ENCODE results near the gene ADAMTS20. TPM values are rescaled to one million over a fixed set of nuclear protein-coding genes. Genes with fewer than 3 reads are reported as not detected.

Gene ADAMTS20
- total RNA-seq, 1 experiment from 2014 or later = 2.7 TPM

GRCh38 chr12:43308776-43309175, 243.2 kb downstream of the ADAMTS20 start:
- Mint-ChIP-seq H3K4me3 (no peak overlapping the region), H3K27ac (no peak overlapping the region), H3K36me3 (ENCODE audit: insufficient read depth in 1 of 3, low read depth in 3 of 3) (no peaks in the 10 kb centered on the region; a peak in 1 of 7 replicates), H3K9me3 (peaks cover 0 to 4% of the 10 kb centered on the region in 2 experiments; a peak in 2 of 5 replicates), H3K27me3 (ENCODE audit: low read depth) (no peaks in the 10 kb centered on the region), H3K4me1 (0 out of 4 replicates have a peak, but pooled peaks cover 0 to 2% of the 10 kb centered on the region in 2 experiments)
- H2BK5ac ChIP-seq (ENCODE audit: insufficient read length, low read length) = no peak overlapping the region
- H3K9ac ChIP-seq (ENCODE audit: extremely low read depth, insufficient read length, low read length) = no peak overlapping the region
- H3K27ac ChIP-seq (ENCODE audit: insufficient read length, low read depth, low read length) = no peak overlapping the region
- H2AK5ac ChIP-seq (ENCODE audit: insufficient read length, low read length) = no peak overlapping the region
- H2BK12ac ChIP-seq (ENCODE audit: insufficient read length, low read depth, low read length) = no peak overlapping the region
- no peak for DNase-seq
- no peak overlapping the region for H3K14ac ChIP-seq (ENCODE audit: insufficient read depth, low read length)
- no peak overlapping the region for H3K18ac ChIP-seq (ENCODE audit: insufficient read length, low read depth, low read length)
- H3K9me3 ChIP-seq (ENCODE audit: control insufficient read depth, low read depth, low read length) = no peaks in the 10 kb centered on the region
- no peak overlapping the region for H2BK20ac ChIP-seq (ENCODE audit: low read depth, low read length, poor library complexity, severe bottlenecking)
- H3K23me2 ChIP-seq (ENCODE audit: insufficient read length, low read depth, low read length, poor library complexity, severe bottlenecking) = no peaks in the 10 kb centered on the region
- WGBS (ENCODE audit: extremely low coverage, insufficient read length, low lambda C conversion rate) = no CpG with 5 or more reads among the region's 3 CpGs
- H4K20me1 ChIP-seq (ENCODE audit: control insufficient read depth, insufficient read depth, insufficient read length) = no peaks in the 10 kb centered on the region
- no peak overlapping the region for H3T11ph ChIP-seq (ENCODE audit: low read length)
- no peaks in the 10 kb centered on the region for H3K4me1 ChIP-seq (ENCODE audit: insufficient read depth, low read length)
- no peak overlapping the region for H3K23ac ChIP-seq (ENCODE audit: insufficient read length, low read depth, low read length)
- H3K56ac ChIP-seq (ENCODE audit: insufficient read length, low read depth, low read length) = no peak overlapping the region
- H4K5ac ChIP-seq (ENCODE audit: insufficient read length, low read depth, low read length) = no peak overlapping the region
- H2AFZ ChIP-seq (ENCODE audit: low read length) = no peak overlapping the region
- no peak overlapping the region for H4K8ac ChIP-seq (replicated peaks; ENCODE audit: insufficient read length, low read depth, low read length)
- H3K4ac ChIP-seq (ENCODE audit: low read depth, low read length) = no peak overlapping the region
- no peak overlapping the region for H2BK15ac ChIP-seq (ENCODE audit: low read depth, low read length)
- TF ChIP-seq CTCF (conservative IDR thresholded peaks at IDR 0.05) = no peak
- H2BK120ac ChIP-seq (ENCODE audit: low read depth, low read length, poor library complexity, severe bottlenecking) = no peak overlapping the region
- no peaks in the 10 kb centered on the region for H3K79me2 ChIP-seq (ENCODE audit: insufficient read depth, low read length)
- no peaks in the 10 kb centered on the region for H3K79me1 ChIP-seq (ENCODE audit: insufficient read depth, low read depth, low read length, poor library complexity, severe bottlenecking)
- no peak overlapping the region for H4K91ac ChIP-seq (ENCODE audit: insufficient read length, low read depth, low read length)
- H3K27me3 ChIP-seq (ENCODE audit: insufficient read depth, low read length) = no peaks in the 10 kb centered on the region
- H3K4me2 ChIP-seq (ENCODE audit: insufficient read depth, insufficient read length, low read length) = no peak overlapping the region
